Subcutaneous abdominal adipose tissue (tissue), 5 donors: ENCODE data around the gene GADD45G.

Experiments
- H3K27ac ChIP-seq: one replicate; pipeline ENCODE4 v1.7.0; 2013; ENCODE audit warnings: low read depth, mild to moderate bottlenecking, inconsistent platforms, low read length, moderate library complexity
- H3K27me3 ChIP-seq, 5 donors: one replicate each; pipeline ENCODE4 v1.7.0; 2013; ENCODE audit warnings: low read length in 5 of 5, inconsistent platforms in 1 of 5; ENCODE audit not compliant: control insufficient read depth in 5 of 5, insufficient read depth in 4 of 5
- H3K36me3 ChIP-seq, 5 donors: one replicate each; pipeline ENCODE4 v1.7.0; 2013; ENCODE audit warnings: low read length in 5 of 5; ENCODE audit not compliant: control insufficient read depth in 5 of 5, insufficient read depth in 5 of 5
- H3K4me1 ChIP-seq, 5 donors: one replicate each; pipeline ENCODE4 v1.7.0; 2013; ENCODE audit warnings: low read length in 5 of 5, mild to moderate bottlenecking in 3 of 5, moderate library complexity in 1 of 5; ENCODE audit not compliant: control insufficient read depth in 5 of 5, insufficient read depth in 5 of 5
- H3K4me3 ChIP-seq, 5 donors: one replicate each; pipeline ENCODE4 v1.7.0; 2013; ENCODE audit warnings: low read length in 5 of 5, low read depth in 1 of 5
- H3K9ac ChIP-seq, 5 donors: one replicate each; pipeline ENCODE4 v1.7.0; 2013; ENCODE audit warnings: low read length in 5 of 5, mild to moderate bottlenecking in 4 of 5, moderate library complexity in 3 of 5
- H3K9me3 ChIP-seq, 5 donors: one replicate each; pipeline ENCODE4 v1.7.0; 2013; ENCODE audit warnings: low read length in 5 of 5; ENCODE audit not compliant: control insufficient read depth in 5 of 5
- donor health status: healthy.
- donor health status: healthy.
- donor health status: healthy.
- donor health status: healthy.
- donor health status: healthy.

GADD45G gene

DNA sequence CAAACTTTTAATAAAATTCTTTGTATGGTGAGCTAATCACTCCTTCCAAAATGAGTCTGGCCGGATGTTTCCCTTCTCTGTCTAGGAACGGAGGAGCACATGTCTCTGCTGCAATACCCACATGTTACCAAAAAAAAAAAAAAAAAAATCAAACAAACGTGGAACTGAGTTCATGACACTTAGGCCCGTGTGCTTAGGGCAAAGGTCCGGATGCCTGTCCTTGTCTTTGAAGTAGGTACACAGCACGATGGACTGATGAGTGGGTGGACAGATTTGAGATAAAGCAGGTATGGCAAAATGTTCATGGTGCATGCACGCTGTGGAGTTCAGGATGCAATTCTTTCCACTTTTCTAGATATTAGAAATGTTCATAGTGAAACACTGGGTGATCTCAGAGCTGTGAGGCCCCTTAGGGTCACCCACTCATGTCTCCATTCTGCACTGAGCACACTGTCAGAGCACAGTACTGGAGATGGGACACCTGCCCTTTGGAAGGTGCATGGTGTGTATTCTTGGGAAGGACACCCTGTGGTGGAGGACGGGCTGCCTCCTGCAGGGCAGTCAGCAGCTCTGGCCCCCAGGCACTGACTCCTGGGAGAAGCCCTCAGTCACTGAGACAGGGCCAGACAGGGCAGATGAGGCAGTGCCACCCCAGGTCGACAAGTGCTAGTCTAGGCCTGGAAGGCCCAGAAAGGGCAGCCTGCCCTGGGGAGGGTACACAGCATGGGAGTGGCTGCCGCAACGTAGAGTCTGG lies 43.6 kb downstream of the GADD45G start:
- Histone ChIP-seq H3K27ac (no peak overlapping the region), H3K4me3 (no peak overlapping the region), H3K4me1 (no peaks in the 10 kb centered on the region), H3K9me3 (no peaks in the 10 kb centered on the region), H3K9ac (no peak overlapping the region), H3K27me3 (no peaks in the 10 kb centered on the region), H3K36me3 (no peaks in the 10 kb centered on the region)

- peaks cover 0 to 4% (median 0%) of the 10 kb centered on the region in 5 donors for H3K4me1 ChIP-seq
- H3K9me3 ChIP-seq = no peaks in the 10 kb centered on the region
- H3K27ac ChIP-seq = no peak overlapping the region
- H3K4me3 ChIP-seq = no peak overlapping the region
- H3K9ac ChIP-seq = no peak overlapping the region
- H3K27me3 ChIP-seq = no peaks in the 10 kb centered on the region
- H3K36me3 ChIP-seq = no peaks in the 10 kb centered on the region
These were observed 44.4 kb downstream of the GADD45G start for GRCh38 chr9:89649039-89649691.

DNA sequence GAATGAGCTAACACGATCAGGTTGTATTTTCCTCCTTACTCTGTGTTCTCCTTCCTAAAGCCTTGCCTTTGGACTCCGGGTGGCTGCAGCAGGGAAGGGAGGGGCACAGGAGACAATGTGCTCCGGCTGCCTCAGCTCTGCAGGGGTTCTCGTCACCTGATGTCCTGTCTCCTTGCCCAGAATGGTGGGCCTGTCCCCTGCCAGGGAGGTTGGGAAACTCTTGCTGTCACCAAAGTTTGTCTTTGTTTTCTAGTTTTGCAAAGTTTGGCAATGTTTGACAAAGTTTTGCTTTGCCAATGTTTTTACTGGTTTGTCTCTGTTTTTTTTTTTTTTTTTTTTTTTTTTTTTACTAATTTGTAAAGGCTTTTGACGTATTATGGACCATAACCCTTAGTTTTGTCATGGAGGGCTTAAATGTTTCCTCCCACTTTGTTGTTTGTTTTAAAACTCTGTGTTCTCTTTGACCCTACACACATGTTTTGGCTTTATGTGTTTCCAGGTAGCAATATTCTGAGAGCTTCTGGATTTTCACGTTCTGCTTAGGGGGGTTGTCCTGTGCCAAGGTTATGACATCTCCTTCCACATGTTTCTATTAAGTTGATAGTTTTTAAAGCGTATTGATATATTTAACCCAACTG lies 49.3 kb downstream of the GADD45G start:
- peaks cover 0 to 2% (median 0%) of the 10 kb centered on the region in 5 donors for H3K27me3 ChIP-seq
- H3K4me1 ChIP-seq = peaks cover 0 to 7% (median 0%) of the 10 kb centered on the region in 5 donors
- no peak overlapping the region for H3K9ac ChIP-seq
- H3K4me3 ChIP-seq = no peak overlapping the region
- no peaks in the 10 kb centered on the region for H3K9me3 ChIP-seq
- H3K36me3 ChIP-seq = no peaks in the 10 kb centered on the region
- H3K27ac ChIP-seq = no peak overlapping the region

DNA sequence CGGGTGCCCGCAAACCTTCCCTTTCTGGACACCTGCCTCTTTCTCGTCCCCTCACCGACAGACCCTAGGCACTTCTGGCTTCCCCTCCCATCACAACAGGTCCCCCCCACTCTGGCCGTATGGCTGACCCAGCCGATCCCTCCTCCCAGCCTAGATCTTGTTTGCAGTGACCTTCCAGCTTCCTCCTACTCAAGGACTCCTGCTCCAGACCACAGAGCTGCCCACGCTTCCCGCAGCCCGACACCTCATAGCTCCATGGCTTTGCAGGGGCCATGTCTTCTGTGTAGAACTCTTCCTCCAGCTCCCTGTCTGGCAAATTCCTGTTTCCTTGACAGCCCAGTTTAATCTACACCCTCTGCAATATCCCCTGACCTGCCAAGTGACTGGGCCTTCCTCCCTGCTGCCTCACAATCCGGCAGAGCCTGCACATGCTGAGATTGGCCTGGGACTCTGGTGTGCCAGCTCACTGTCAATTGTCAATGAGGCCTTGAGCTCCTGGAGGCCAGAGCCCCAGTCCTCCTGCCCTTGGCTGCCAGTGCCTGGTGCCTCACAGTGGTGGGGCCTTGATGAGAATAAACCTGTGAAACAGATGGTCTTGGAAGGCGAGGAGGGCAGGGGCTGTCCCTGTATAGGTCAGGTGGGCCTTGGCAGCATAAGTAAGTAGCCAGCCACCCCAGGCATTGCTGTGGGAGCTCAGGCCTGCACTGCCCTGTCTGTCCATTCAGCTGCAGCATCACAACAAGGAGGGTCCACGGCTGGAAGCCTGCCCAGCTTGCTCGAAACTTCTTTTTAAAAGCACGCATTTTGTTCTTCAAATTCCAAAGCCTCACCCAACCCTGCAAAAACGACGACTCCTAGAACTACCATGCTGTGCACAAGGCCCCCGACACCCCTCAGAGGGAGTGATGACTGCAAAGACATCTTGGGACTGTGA lies 50.5 kb downstream of the GADD45G start:
- H3K4me1 ChIP-seq = peaks cover 0 to 10% (median 0%) of the 10 kb centered on the region in 5 donors
- H3K9me3 ChIP-seq = no peaks in the 10 kb centered on the region
- H3K4me3 ChIP-seq = no peak overlapping the region
- peaks cover 0 to 2% (median 0%) of the 10 kb centered on the region in 5 donors for H3K27me3 ChIP-seq
- H3K36me3 ChIP-seq = no peaks in the 10 kb centered on the region
- no peak overlapping the region for H3K9ac ChIP-seq
- no peak overlapping the region for H3K27ac ChIP-seq
